ENCODE measurements around the gene KIF16B.
"Not testable (repeated sequence)": the region's sequence is repeated elsewhere in the genome, so short reads cannot be mapped to it uniquely, and the experiment has no call there.

KIF16B gene

GRCh38 chr20:16573001-16573965 lies at the start of gene KIF16B:
KIF16B (minus strand) TSS chr20:16573448; CDS start chr20:16573275, 173 bp downstream.
- in situ Hi-C loops (cut with MboI; ENCODE audit: low sequenced_read_pairs), result no loop called here

DNA sequence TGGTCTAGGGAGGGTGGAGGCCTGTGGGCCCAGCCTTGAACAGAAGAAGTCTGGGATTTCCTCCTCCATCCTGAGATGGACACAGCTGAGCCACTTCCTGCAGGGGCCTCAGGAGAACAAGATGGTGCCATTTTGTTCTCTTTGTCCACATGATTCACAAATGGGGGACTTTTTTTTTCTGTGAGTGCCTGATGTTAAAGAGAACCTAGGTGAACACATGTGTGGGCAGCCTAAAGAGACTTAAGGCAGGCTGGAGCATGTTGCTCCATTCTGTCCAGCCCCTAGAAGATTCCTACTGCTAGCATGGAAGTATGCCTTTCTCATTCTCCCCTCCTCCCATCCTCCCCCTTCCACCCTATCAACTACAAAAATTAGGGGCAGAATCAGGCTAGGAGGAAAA lies 49.3 kb upstream of the KIF16B start:
- in situ Hi-C loops (cut with MboI; ENCODE audit: low sequenced_read_pairs), result no loop called here

DNA sequence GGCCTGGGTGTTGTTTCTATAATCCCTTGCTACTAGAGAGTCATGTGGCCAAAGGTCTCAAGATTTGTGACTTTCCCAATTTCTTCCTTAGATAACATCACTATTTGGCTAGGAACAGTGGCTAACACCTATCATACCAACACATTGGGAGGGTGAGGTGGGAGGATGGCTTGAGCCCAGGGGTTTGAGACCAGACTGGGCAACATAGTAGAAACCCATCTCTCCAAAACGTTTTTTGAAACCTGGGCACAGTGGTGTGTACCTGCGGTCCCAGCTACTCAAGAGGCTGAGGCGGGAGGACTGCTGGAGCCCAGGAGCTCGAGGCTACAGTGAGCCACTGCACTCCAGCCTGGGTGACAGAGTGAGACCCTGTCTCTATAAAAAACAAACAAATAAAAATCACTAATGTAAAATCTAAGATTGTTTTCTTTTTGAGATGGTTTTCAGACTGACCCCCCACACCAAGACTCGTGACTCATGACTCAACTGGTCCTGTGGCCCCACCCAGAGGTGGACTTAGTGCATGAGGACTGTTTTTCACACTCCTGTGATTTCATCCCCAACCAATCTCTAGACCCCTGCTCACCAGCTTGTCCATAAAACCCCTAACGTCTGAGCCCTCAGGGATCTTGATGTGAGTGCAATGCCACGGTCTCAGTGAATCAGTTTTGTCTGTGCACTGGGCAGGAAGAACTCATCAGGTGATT lies 48.3 kb upstream of the KIF16B start:
- in situ Hi-C loops (cut with MboI; ENCODE audit: low sequenced_read_pairs), result no loop called here

- in situ Hi-C loops (cut with MboI; ENCODE audit: low sequenced_read_pairs), result no loop called here
Measured at GRCh38 chr20:16620961-16621360, 47.7 kb upstream of the KIF16B start.

DNA sequence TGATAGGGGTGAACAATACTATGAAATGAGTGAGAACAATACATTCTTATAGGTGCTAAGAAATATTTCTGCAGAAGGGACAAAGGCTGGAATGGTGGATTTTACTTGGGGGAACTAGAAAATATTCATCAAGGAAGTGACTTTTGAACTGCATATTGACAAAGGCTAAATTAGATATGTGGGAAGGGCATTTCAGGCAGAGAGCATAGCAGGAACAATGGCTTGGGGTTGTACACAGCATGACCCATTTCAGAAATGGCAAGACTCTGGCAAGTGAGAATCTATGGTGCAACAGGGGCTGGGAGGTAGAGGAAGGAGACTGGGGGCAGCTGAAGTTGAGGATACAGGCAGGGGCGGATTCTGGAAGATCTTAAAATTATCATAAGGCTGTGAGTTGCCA lies 46.7 kb upstream of the KIF16B start:
- in situ Hi-C loops (cut with MboI; ENCODE audit: low sequenced_read_pairs), result no loop called here

- in situ Hi-C loops (cut with MboI; ENCODE audit: low sequenced_read_pairs), result no loop called here
Measured at GRCh38 chr20:16617056-16617455, 43.8 kb upstream of the KIF16B start.

- in situ Hi-C loops (cut with MboI; ENCODE audit: low sequenced_read_pairs), result no loop called here
Measured at GRCh38 chr20:16616317-16616716, 43.1 kb upstream of the KIF16B start.

GRCh38 chr20:16615199-16615598 lies 42.0 kb upstream of the KIF16B start:
- in situ Hi-C loops (cut with MboI; ENCODE audit: low sequenced_read_pairs), result no loop called here

DNA sequence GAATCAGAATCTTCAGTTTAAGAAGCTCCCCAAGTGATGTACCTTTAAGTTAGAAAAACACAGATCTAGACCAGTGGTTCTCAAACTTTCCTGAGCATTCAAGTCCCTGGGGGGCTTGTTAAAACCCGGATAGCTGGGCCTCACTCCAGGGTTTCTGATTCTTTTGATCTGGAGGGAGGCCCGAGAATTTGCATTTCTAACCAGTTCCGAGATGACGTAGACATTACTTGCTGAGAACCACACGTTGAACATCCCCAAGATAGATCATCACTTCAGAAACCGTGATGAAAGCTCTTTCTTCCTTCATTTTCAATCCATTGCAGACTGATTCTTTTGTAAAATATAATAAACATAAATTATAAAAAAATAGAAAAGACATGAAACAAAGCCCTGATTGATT lies 40.7 kb upstream of the KIF16B start:
- in situ Hi-C loops (cut with MboI; ENCODE audit: low sequenced_read_pairs), result no loop called here

GRCh38 chr20:16612706-16613105 lies 39.5 kb upstream of the KIF16B start:
- in situ Hi-C loops (cut with MboI; ENCODE audit: low sequenced_read_pairs), result no loop called here

DNA sequence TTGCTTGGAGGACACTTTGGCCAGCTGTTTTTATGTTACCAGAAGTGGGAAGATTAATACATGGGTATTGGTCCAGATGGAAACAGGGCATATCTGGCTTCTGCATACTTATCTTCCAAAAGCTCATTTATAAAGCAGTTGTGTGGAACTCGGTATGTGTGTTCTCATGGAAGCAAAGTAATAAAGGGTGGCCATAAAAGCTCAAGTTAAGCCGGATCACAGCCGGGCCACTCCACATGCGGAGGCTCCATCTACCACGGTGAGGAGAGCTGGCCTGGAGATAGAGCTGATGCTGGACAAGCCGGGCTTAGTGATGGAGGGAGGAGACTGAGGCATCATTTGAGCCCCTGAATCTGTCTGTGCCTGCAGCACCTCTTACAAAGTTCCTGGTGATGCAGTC lies 38.6 kb upstream of the KIF16B start:
- in situ Hi-C loops (cut with MboI; ENCODE audit: low sequenced_read_pairs), result no loop called here

DNA sequence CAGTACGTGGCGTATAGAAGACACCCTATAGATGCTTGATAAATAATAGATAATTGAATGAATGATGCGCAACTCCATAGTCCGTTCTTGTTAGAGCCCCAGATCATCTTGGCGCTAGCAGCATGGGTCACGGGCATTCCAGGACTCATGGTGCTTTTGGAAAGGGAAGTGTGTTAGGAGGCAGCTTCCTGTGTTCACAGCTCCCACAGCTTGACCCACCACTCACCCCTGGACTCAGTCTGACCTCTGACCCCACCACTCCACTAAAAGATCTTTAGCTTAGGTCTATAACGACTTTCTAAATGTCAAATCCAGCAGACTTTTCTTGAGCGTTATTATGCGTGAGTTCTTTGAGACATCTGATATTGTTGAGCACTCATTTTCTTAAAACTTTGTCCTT lies 35.8 kb upstream of the KIF16B start:
- in situ Hi-C loops (cut with MboI; ENCODE audit: low sequenced_read_pairs), result no loop called here

- in situ Hi-C loops (cut with MboI; ENCODE audit: low sequenced_read_pairs), result no loop called here
Measured at GRCh38 chr20:16608277-16608650, 35.0 kb upstream of the KIF16B start.

GRCh38 chr20:16607364-16608276 lies 34.4 kb upstream of the KIF16B start:
- in situ Hi-C loops (cut with MboI; ENCODE audit: low sequenced_read_pairs), result no loop called here

DNA sequence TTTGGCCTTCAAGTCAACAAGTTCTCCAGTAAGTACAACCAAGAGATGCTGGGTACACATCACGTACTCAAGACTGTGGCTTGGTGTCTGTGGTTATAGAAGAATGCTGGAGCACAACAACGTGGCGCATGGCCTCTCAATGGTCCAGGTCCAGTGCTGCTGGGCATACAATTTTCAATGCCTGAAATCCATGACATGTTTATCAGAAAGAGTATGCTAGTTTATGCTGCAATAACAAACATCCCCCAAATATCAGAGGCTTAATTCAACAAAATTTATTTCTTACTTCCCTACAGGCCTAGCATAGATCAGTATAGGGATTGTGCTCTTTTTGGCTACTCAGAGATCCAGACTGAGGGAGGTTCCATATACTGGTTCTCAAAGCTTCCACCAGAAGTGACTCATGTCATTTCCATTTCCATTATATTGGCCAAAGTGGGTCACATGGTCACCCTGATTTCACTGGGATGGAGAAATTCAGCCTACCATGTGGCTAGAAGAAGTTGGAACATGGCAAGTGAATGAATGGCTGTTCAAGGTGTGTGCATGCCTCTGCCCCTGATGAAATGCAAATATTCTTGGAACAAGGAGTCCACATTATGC lies 33.3 kb upstream of the KIF16B start:
- in situ Hi-C loops (cut with MboI; ENCODE audit: low sequenced_read_pairs), result no loop called here

- in situ Hi-C loops (cut with MboI; ENCODE audit: low sequenced_read_pairs), result no loop called here
Measured at GRCh38 chr20:16601047-16601446, 27.8 kb upstream of the KIF16B start.

- in situ Hi-C loops (cut with MboI; ENCODE audit: low sequenced_read_pairs), result no loop called here
Measured at GRCh38 chr20:16599257-16599656, 26.0 kb upstream of the KIF16B start.

DNA sequence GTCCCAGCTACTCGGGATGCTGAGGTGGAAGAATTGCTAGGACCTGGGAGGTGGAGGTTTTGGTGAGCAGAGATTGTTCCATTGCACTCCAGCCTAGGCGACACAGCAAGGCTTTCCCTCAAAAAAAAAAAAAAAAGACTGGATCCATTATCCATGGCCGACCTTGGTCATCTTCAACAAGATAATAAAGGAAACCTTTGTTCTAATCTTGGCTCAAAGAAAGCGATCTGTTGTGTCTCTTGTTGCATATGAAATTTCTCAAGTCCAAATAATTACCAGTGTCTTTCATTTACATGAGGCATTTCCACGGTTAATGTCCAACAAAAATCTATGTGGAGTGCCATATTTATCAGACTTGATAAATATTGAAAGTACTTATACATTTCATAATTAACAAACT lies 23.7 kb upstream of the KIF16B start:
- in situ Hi-C loops (cut with MboI; ENCODE audit: low sequenced_read_pairs), result no loop called here

GRCh38 chr20:16596404-16596803 lies 23.2 kb upstream of the KIF16B start:
- in situ Hi-C loops (cut with MboI; ENCODE audit: low sequenced_read_pairs), result not testable (repeated sequence)

- in situ Hi-C loops (cut with MboI; ENCODE audit: low sequenced_read_pairs), result no loop called here
Measured at GRCh38 chr20:16595376-16595775, 22.1 kb upstream of the KIF16B start.
